Measurements from ENCODE around the gene USP15.
"Not testable (repeated sequence)": the region's sequence is repeated elsewhere in the genome, so short reads cannot be mapped to it uniquely, and the experiment has no call there.

Gene USP15

GRCh38 chr12:62368430-62369223 is 108.4 kb downstream of the USP15 start:
- DNase-seq = not testable (repeated sequence)

- no peak for DNase-seq
These were observed 110.0 kb downstream of the USP15 start for GRCh38 chr12:62370189-62370588.

GRCh38 chr12:62371661-62372060 is 111.5 kb downstream of the USP15 start:
- DNase-seq = no peak

- DNase-seq = no peak
These were observed 111.9 kb downstream of the USP15 start for GRCh38 chr12:62372134-62372533.

- no peak for DNase-seq
These were observed 112.6 kb downstream of the USP15 start for GRCh38 chr12:62372825-62373224.

GRCh38 chr12:62375603-62376002 is 115.4 kb downstream of the USP15 start:
- no peak for DNase-seq

- no peak for DNase-seq
These were observed 119.0 kb downstream of the USP15 start for GRCh38 chr12:62379026-62379722.

GRCh38 chr12:62379723-62380045 is 119.5 kb downstream of the USP15 start:
- DNase-seq = no peak

GRCh38 chr12:62382526-62382925 is 122.3 kb downstream of the USP15 start:
- DNase-seq = no peak

- DNase-seq = peak in 1 of 56 donors; percentile 1
These were observed 136.5 kb downstream of the USP15 start for GRCh38 chr12:62396750-62397149.

- DNase-seq = no peak
These were observed 139.9 kb downstream of the USP15 start for GRCh38 chr12:62400135-62400534.

- DNase-seq = no peak
These were observed 141.4 kb downstream of the USP15 start for GRCh38 chr12:62401631-62402030.

GRCh38 chr12:62403031-62403430 is 142.8 kb downstream of the USP15 start:
- DNase-seq = no peak

- no peak for DNase-seq
These were observed 147.4 kb downstream of the USP15 start for GRCh38 chr12:62407587-62407986.

- no peak for DNase-seq
These were observed 148.9 kb downstream of the USP15 start for GRCh38 chr12:62409068-62409467.

GRCh38 chr12:62414180-62414579 is 154.0 kb downstream of the USP15 start:
- no peak for DNase-seq

GRCh38 chr12:62426089-62426488 is 165.9 kb downstream of the USP15 start:
- no peak for DNase-seq

- DNase-seq = no peak
These were observed 169.3 kb downstream of the USP15 start for GRCh38 chr12:62429457-62429856.

GRCh38 chr12:62434494-62435302 is 174.5 kb downstream of the USP15 start:
- DNase-seq = no peak

GRCh38 chr12:62435303-62436163 is 175.3 kb downstream of the USP15 start:
- peak in 34 of 56 donors; percentile 1 to 58 (median 20) for DNase-seq

- DNase-seq = no peak
These were observed 175.9 kb downstream of the USP15 start for GRCh38 chr12:62436164-62436503.

Measured in amygdala (tissue), 56 donors.